Vagina (tissue), 2 donors: ENCODE results near the gene TGDS. TPM values are rescaled to one million over a fixed set of nuclear protein-coding genes. Genes with fewer than 3 reads are reported as not detected.

Experiments
- DNase-seq, 2 donors: peaks; one replicate each; pipeline ENCODE4 v3.0.0-alpha.2; 2017; ENCODE audit errors: extremely low spot score in 2 of 2
- H3K27ac ChIP-seq: fragments of 200-600 bp; sonication (generic); one replicate; pipeline ENCODE4 v1.5.1; 2019
- H3K27me3 ChIP-seq: fragments of 200-600 bp; sonication (generic); one replicate; pipeline ENCODE4 v1.5.1; 2019
- H3K36me3 ChIP-seq, 2 donors: fragments of 200-600 bp; sonication (generic); one replicate each; pipeline ENCODE4 v1.5.1; 2017 to 2019
- H3K4me1 ChIP-seq: fragments of 200-600 bp; sonication (generic); one replicate; pipeline ENCODE4 v1.5.1; 2019
- H3K4me3 ChIP-seq, 2 donors: fragments of 200-600 bp; sonication (generic); 1 replicate in 1 of 2; 2 replicates in 1 of 2; pipeline ENCODE4 v1.5.1; 2016 to 2019
- H3K9me3 ChIP-seq: fragments of 200-600 bp; sonication (generic); one replicate; pipeline ENCODE4 v1.5.1; 2019
- CTCF ChIP-seq, 3 experiments: fragments of 450-650 bp in 2 of 3; fragments of 200-600 bp in 1 of 3; sonication (generic) in 1 of 3; IDR thresholded peaks; one replicate each; pipeline ENCODE4 v1.5.1; 2017 to 2019; ENCODE audit warnings: antibody characterized with exemption in 3 of 3, mild to moderate bottlenecking in 2 of 3, moderate library complexity in 2 of 3
- POLR2A ChIP-seq, 2 donors: fragments of 450-650 bp; IDR thresholded peaks; one replicate each; pipeline ENCODE4 v1.6.1; 2017; ENCODE audit warnings: antibody characterized with exemption in 2 of 2, mild to moderate bottlenecking in 2 of 2, moderate library complexity in 2 of 2
- POLR2AphosphoS5 ChIP-seq, 2 donors: sonication (generic); formaldehyde crosslinking; IDR thresholded peaks; one replicate each; pipeline ENCODE4 v1.9.0; 2017; ENCODE audit warnings: antibody characterized with exemption in 2 of 2, mild to moderate bottlenecking in 2 of 2, low read depth in 1 of 2; ENCODE audit not compliant: insufficient read depth in 1 of 2
- intact Hi-C: fragments of 100-400 bp; cut with DNase I; formaldehyde crosslinking; loops from one replicate; pipeline ENCODE4 v1.15.1; 2023
- total RNA-seq: library from RNA; depleted of rRNA; stranded (reverse); fragments of >200 nt; gene quantifications from one replicate; pipeline ENCODE4 v1.2.3, GENCODE V29; 2016

TGDS gene
- total RNA-seq, 1 donor from 2014 or later = 9.6 TPM

- TF ChIP-seq POLR2AphosphoS5 (IDR thresholded peaks at IDR 0.05; ENCODE audit: insufficient read depth in 1 of 2, low read depth in 1 of 2) = no peak
- TF ChIP-seq CTCF (IDR thresholded peaks at IDR 0.05) = peak; percentile 34 to 52 (median 41)
- Histone ChIP-seq H3K27me3 (no peaks in the 10 kb centered on the region), H3K27ac (no peak overlapping the region), H3K36me3 (peaks cover 0 to 3% of the 10 kb centered on the region in 2 donors), H3K4me1 (no peaks in the 10 kb centered on the region), H3K4me3 (no peak overlapping the region), H3K9me3 (no peaks in the 10 kb centered on the region)
- DNase-seq = no peak
- intact Hi-C loops = no loop called here
These were observed 21.5 kb upstream of the TGDS start for GRCh38 chr13:94617389-94618000.

GRCh38 chr13:94613051-94613450 is 17.1 kb upstream of the TGDS start:
- Histone ChIP-seq H3K36me3 (no peaks in the 10 kb centered on the region), H3K27me3 (no peaks in the 10 kb centered on the region), H3K9me3 (no peaks in the 10 kb centered on the region), H3K27ac (no peak overlapping the region), H3K4me1 (no peaks in the 10 kb centered on the region), H3K4me3 (no peak overlapping the region)
- no peak for TF ChIP-seq POLR2AphosphoS5 (IDR thresholded peaks at IDR 0.05; ENCODE audit: insufficient read depth in 1 of 2, low read depth in 1 of 2)
- no peak for TF ChIP-seq CTCF (IDR thresholded peaks at IDR 0.05)
- no peak for TF ChIP-seq POLR2A (IDR thresholded peaks at IDR 0.05)
- intact Hi-C loops = no loop called here
- DNase-seq = no peak

- no peak for DNase-seq
- H3K9me3 ChIP-seq = no peaks in the 10 kb centered on the region
- intact Hi-C loops = no loop called here
- H3K27me3 ChIP-seq = no peaks in the 10 kb centered on the region
- H3K4me3 ChIP-seq = no peak overlapping the region
- TF ChIP-seq POLR2AphosphoS5 (IDR thresholded peaks at IDR 0.05; ENCODE audit: insufficient read depth in 1 of 2, low read depth in 1 of 2) (no peak), POLR2A (IDR thresholded peaks at IDR 0.05) (no peak), CTCF (IDR thresholded peaks at IDR 0.05) (no peak)
- no peak overlapping the region for H3K27ac ChIP-seq
- peaks cover 0 to 5% of the 10 kb centered on the region in 2 donors for H3K36me3 ChIP-seq
- H3K4me1 ChIP-seq = no peaks in the 10 kb centered on the region
These were observed 16.1 kb upstream of the TGDS start for GRCh38 chr13:94612050-94612449.

- H3K27ac ChIP-seq = no peak overlapping the region
- H3K4me3 ChIP-seq = no peak overlapping the region
- TF ChIP-seq POLR2A (IDR thresholded peaks at IDR 0.05) (no peak), POLR2AphosphoS5 (IDR thresholded peaks at IDR 0.05; ENCODE audit: insufficient read depth in 1 of 2, low read depth in 1 of 2) (no peak), CTCF (IDR thresholded peaks at IDR 0.05) (no peak)
- peaks cover 0 to 5% of the 10 kb centered on the region in 2 donors for H3K36me3 ChIP-seq
- no peaks in the 10 kb centered on the region for H3K9me3 ChIP-seq
- no peaks in the 10 kb centered on the region for H3K4me1 ChIP-seq
- no peaks in the 10 kb centered on the region for H3K27me3 ChIP-seq
- DNase-seq = no peak
- intact Hi-C loops = no loop called here
These were observed 14.5 kb upstream of the TGDS start for GRCh38 chr13:94610475-94610874.

- H3K27ac ChIP-seq = no peak overlapping the region
- intact Hi-C loops = loop anchor here (10.0 kb wide), 1 partner anchor 64 kb away; no protein-coding TSS in a partner anchor
- DNase-seq = no peak
- H3K4me1 ChIP-seq = no peaks in the 10 kb centered on the region
- H3K9me3 ChIP-seq = no peaks in the 10 kb centered on the region
- H3K4me3 ChIP-seq = no peak overlapping the region
- peaks cover 0 to 5% of the 10 kb centered on the region in 2 donors for H3K36me3 ChIP-seq
- no peak for TF ChIP-seq CTCF (IDR thresholded peaks at IDR 0.05)
- H3K27me3 ChIP-seq = no peaks in the 10 kb centered on the region
These were observed 13.2 kb upstream of the TGDS start for GRCh38 chr13:94609196-94609595.
